A549 treated with Hydrocortisone at 1 μM for 4 hours (cell line): ENCODE data around the gene BTNL9. TPM values are rescaled to one million over a fixed set of nuclear protein-coding genes. Genes with fewer than 3 reads are reported as not detected.

ENCODE experiments used
- total RNA-seq: library from RNA; stranded (reverse); fragments of 200-300 nt; extraction: Qiagen RNA extraction; gene quantifications from 5 replicates; pipeline ENCODE4 v1.2.3, GENCODE V29; 2022

The BTNL9 gene
- 0.74 to 1.1 TPM (median 0.77 TPM) in 5 replicates for total RNA-seq

GRCh38 chr5:181039931-181040630 is at the start of gene BTNL9:
Gene BTNL9 (plus strand): TSS chr5:181040266. CDS start chr5:181045490, 5,224 bp downstream.

Other genes with a start within 250 kb of the BTNL9 start
- gene MGAT1, start 237.5 kb upstream of the BTNL9 start, total RNA-seq, result 80.0 to 87.7 TPM (median 83.4 TPM) in 5 replicates
- gene ZFP62, start 179.0 kb upstream of the BTNL9 start, total RNA-seq, result 7.8 to 9.5 TPM (median 9.3 TPM) in 5 replicates
- not detected in 5 replicates for gene BTNL8, start 141.1 kb upstream of the BTNL9 start, total RNA-seq
- not detected in 5 replicates for gene BTNL3, start 51.4 kb upstream of the BTNL9 start, total RNA-seq
- gene OR2V1, start 90.9 kb downstream of the BTNL9 start, total RNA-seq, result not detected in 5 replicates
- not detected in 5 replicates for gene OR2V2, start 107.3 kb downstream of the BTNL9 start, total RNA-seq
- gene TRIM7, start 164.9 kb downstream of the BTNL9 start, total RNA-seq, result 29.9 to 42.8 TPM (median 40.5 TPM) in 5 replicates
- gene TRIM41, start 183.0 kb downstream of the BTNL9 start, total RNA-seq, result 25.6 to 28.8 TPM (median 26.8 TPM) in 5 replicates
- gene RACK1, start 203.6 kb downstream of the BTNL9 start, total RNA-seq, result 3,240 to 4,070 TPM (median 3,311 TPM) in 5 replicates
- 5.4 to 7.6 TPM (median 6.5 TPM) in 5 replicates for gene TRIM52, start 220.9 kb downstream of the BTNL9 start, total RNA-seq